ENCODE measurements around the gene ERI3.

DNA sequence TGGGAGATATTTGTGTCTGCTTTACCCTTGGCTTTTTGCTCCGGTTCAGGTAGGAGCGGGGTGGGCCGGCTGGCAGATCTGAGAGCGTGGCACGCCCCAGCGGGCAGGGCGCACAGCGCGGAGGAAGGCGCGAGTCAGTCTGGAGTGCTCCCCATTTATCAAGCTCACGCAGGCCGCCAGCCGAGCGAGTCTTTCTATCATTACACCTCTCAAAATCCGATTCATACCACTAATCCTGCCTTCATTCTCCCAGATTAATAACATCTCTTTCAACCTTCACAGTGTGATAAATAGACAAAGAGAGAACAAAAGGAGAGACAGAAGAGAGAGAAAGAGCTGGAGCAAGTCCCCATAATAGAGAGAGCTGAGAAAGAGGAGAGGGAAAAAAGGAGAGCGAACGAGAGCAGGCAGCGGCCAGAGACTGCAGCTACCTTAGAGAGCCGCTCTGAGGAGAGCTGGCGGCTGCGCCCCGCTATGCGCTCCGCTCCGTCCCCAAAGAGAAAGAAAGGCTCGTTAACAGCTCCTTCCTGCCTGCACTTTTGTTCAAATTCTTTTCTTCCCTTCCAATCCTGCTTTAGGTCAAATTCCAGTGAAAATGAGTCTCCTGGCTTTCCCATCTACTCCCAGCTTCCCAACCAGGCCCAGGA is 93.8 kb downstream of the ERI3 start:
- TF ChIP-seq, protein P1, sequence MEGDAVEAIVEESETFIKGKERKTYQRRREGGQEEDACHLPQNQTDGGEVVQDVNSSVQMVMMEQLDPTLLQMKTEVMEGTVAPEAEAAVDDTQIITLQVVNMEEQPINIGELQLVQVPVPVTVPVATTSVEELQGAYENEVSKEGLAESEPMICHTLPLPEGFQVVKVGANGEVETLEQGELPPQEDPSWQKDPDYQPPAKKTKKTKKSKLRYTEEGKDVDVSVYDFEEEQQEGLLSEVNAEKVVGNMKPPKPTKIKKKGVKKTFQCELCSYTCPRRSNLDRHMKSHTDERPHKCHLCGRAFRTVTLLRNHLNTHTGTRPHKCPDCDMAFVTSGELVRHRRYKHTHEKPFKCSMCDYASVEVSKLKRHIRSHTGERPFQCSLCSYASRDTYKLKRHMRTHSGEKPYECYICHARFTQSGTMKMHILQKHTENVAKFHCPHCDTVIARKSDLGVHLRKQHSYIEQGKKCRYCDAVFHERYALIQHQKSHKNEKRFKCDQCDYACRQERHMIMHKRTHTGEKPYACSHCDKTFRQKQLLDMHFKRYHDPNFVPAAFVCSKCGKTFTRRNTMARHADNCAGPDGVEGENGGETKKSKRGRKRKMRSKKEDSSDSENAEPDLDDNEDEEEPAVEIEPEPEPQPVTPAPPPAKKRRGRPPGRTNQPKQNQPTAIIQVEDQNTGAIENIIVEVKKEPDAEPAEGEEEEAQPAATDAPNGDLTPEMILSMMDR (IDR thresholded peaks at IDR 0.05; ENCODE audit: insufficient read depth, low read depth, low read length), result no peak
- TF ChIP-seq EZH2 (IDR thresholded peaks at IDR 0.05; ENCODE audit: insufficient read depth, low read length), result no peak
